ENCODE results near the gene LRRC17.
"Not testable (repeated sequence)": the region's sequence is repeated elsewhere in the genome, so short reads cannot be mapped to it uniquely, and the experiment has no call there.

The LRRC17 gene

GRCh38 chr7:102897856-102898531 is 14.8 kb upstream of the LRRC17 start:
- DNase-seq = no peak

- no peak for DNase-seq
Measured at GRCh38 chr7:102898532-102898859, 14.3 kb upstream of the LRRC17 start.

- DNase-seq = not testable (repeated sequence)
Measured at GRCh38 chr7:102902052-102902451, 10.7 kb upstream of the LRRC17 start.

GRCh38 chr7:102903576-102903975 is 9.2 kb upstream of the LRRC17 start:
- DNase-seq = not testable (repeated sequence)

- no peak for DNase-seq
Measured at GRCh38 chr7:102908676-102909075, 4.1 kb upstream of the LRRC17 start.

GRCh38 chr7:102913826-102914225 is 1.0 kb downstream of the LRRC17 start:
- no peak for DNase-seq

- no peak for DNase-seq
Measured at GRCh38 chr7:102914585-102914984, 1.8 kb downstream of the LRRC17 start.

- no peak for DNase-seq
Measured at GRCh38 chr7:102916426-102916825, 3.6 kb downstream of the LRRC17 start.

- DNase-seq = no peak
Measured at GRCh38 chr7:102916881-102917280, 4.1 kb downstream of the LRRC17 start.

GRCh38 chr7:102917436-102918353 is 4.9 kb downstream of the LRRC17 start:
- no peak for DNase-seq

- no peak for DNase-seq
Measured at GRCh38 chr7:102918845-102919244, 6.0 kb downstream of the LRRC17 start.

GRCh38 chr7:102925976-102926782 is 13.4 kb downstream of the LRRC17 start:
- DNase-seq = no peak

GRCh38 chr7:102926783-102927140 is 14.0 kb downstream of the LRRC17 start:
- no peak for DNase-seq

GRCh38 chr7:102927312-102927933 is 14.6 kb downstream of the LRRC17 start:
- no peak for DNase-seq

GRCh38 chr7:102931757-102932156 is 19.0 kb downstream of the LRRC17 start:
- DNase-seq = no peak

- DNase-seq = no peak
Measured at GRCh38 chr7:102933763-102934162, 21.0 kb downstream of the LRRC17 start.

GRCh38 chr7:102934239-102934638 is 21.4 kb downstream of the LRRC17 start:
- no peak for DNase-seq

GRCh38 chr7:102934701-102935100 is 21.9 kb downstream of the LRRC17 start:
- no peak for DNase-seq

- no peak for DNase-seq
Measured at GRCh38 chr7:102935450-102936115, 22.8 kb downstream of the LRRC17 start.

GRCh38 chr7:102938679-102939078 is 25.9 kb downstream of the LRRC17 start:
- DNase-seq = no peak

GRCh38 chr7:102942181-102942866 is 29.5 kb downstream of the LRRC17 start:
- no peak for DNase-seq

GRCh38 chr7:102942868-102943267 is 30.1 kb downstream of the LRRC17 start:
- DNase-seq = no peak
